PC-9 (cell line): Measurements from ENCODE around the gene HDAC1. TPM values are rescaled to one million over a fixed set of nuclear protein-coding genes. Genes with fewer than 3 reads are reported as not detected.

ENCODE experiments used
- BruUV-seq: library from RNA; stranded (reverse); fragments of 400-500 nt; replicated peaks from 2 replicates; lab custom pipeline; 2021; lab: Mats Ljungman, UMichigan
- CTCF ChIA-PET: fragments of 300-600 bp; sonication (Branson Sonifier 250); formaldehyde crosslinking; loops from one replicate; lab custom pipeline; 2022; ENCODE audit warnings: antibody characterized with exemption; lab: Charles Lee
- POLR2A ChIA-PET: fragments of 300-600 bp; sonication (Branson Sonifier 250); formaldehyde crosslinking; loops from one replicate; lab custom pipeline; 2022; ENCODE audit warnings: antibody characterized with exemption; ENCODE audit not compliant: unreplicated experiment; lab: Charles Lee
- DNase-seq, 2 experiments: peaks; one replicate each; pipeline versions ENCODE4 v3.0.0 to v3.0.0-alpha.2; 2015 to 2022; ENCODE audit warnings: mixed read lengths in 1 of 2
- H2AFZ ChIP-seq: fragments of 200-600 bp; sonication (generic); 2 replicates; pipeline ENCODE4 v1.8.1; 2017; ENCODE audit warnings: antibody characterized with exemption
- H3F3A ChIP-seq: fragments of 200-600 bp; sonication (generic); 2 replicates; pipeline ENCODE4 v1.8.1; 2017; ENCODE audit warnings: antibody characterized with exemption, mild to moderate bottlenecking, low read depth; ENCODE audit not compliant: insufficient read depth
- H3K27ac ChIP-seq: fragments of 200-600 bp; sonication (generic); 2 replicates; pipeline ENCODE4 v1.6.1; 2016; ENCODE audit warnings: mixed run types
- H3K27me3 ChIP-seq: fragments of 200-600 bp; sonication (generic); 2 replicates; pipeline ENCODE4 v1.6.1; 2016; ENCODE audit warnings: low read depth, mixed run types; ENCODE audit not compliant: insufficient read depth
- H3K36me3 ChIP-seq: fragments of 200-600 bp; sonication (generic); 2 replicates; pipeline ENCODE4 v1.6.1; 2016; ENCODE audit warnings: low read depth, mixed run types
- H3K4me1 ChIP-seq: fragments of 200-600 bp; sonication (generic); replicated peaks from 2 replicates; pipeline ENCODE4 v1.6.1; 2016; ENCODE audit warnings: mixed run types; ENCODE audit not compliant: insufficient read depth
- H3K4me2 ChIP-seq: fragments of 200-600 bp; sonication (generic); 2 replicates; pipeline ENCODE4 v1.6.1; 2017; ENCODE audit warnings: mixed run types
- H3K4me3 ChIP-seq: fragments of 200-600 bp; sonication (generic); 2 replicates; pipeline ENCODE4 v1.6.1; 2016; ENCODE audit warnings: mixed run types
- H3K79me2 ChIP-seq: fragments of 200-600 bp; sonication (generic); 2 replicates; pipeline ENCODE4 v1.6.1; 2017; ENCODE audit warnings: low read depth, mixed run types
- H3K9me2 ChIP-seq: fragments of 200-600 bp; sonication (generic); 2 replicates; pipeline ENCODE4 v1.8.1; 2017; ENCODE audit warnings: mild to moderate bottlenecking; ENCODE audit not compliant: insufficient read depth
- H3K9me3 ChIP-seq: fragments of 200-600 bp; sonication (generic); 2 replicates; pipeline ENCODE4 v1.8.1; 2016; ENCODE audit warnings: low read depth; ENCODE audit not compliant: insufficient read depth
- H4K20me1 ChIP-seq: fragments of 200-600 bp; sonication (generic); 2 replicates; pipeline ENCODE4 v1.8.1; 2017; ENCODE audit not compliant: insufficient read depth
- EZH2 ChIP-seq: fragments of 200-600 bp; sonication (generic); IDR thresholded peaks from 2 replicates; pipeline ENCODE4 v1.8.0; 2017; ENCODE audit warnings: antibody characterized with exemption, low read depth
- intact Hi-C: fragments of 100-400 bp; cut with micrococcal nuclease; formaldehyde crosslinking; loops from one replicate; pipeline ENCODE4 v1.10.0; 2022; ENCODE audit not compliant: unreplicated experiment
- total RNA-seq: library from RNA; stranded (reverse); gene quantifications from 2 replicates; pipeline ENCODE4 v1.2.3, GENCODE V29; 2021
- TF ChIP-seq, protein P1 (sequence below): fragments of 200-600 bp; sonication (generic); conservative IDR thresholded peaks from 2 replicates; pipeline ENCODE4 v1.6.1; 2017; ENCODE audit warnings: mixed run types, antibody characterized with exemption, mild to moderate bottlenecking, moderate library complexity

Gene HDAC1
- total RNA-seq, 1 experiment from 2014 or later, result 171 TPM

- peaks cover 41% of the 10 kb centered on the region for H3K4me1 ChIP-seq
- H3K79me2 ChIP-seq, result peaks cover 13% of the 10 kb centered on the region
- no TSS peak for BruUV-seq
- H3K27me3 ChIP-seq, result no peaks in the 10 kb centered on the region
- ChIA-PET CTCF (no interaction called here), POLR2A (interaction anchor here (0.7 kb wide), 1 partner anchor 90 kb away, joined by 3 read pairs; no protein-coding TSS in a partner anchor)
- H3K4me2 ChIP-seq, result no peak overlapping the region
- H3K27ac ChIP-seq, result no peak overlapping the region
- H3K4me3 ChIP-seq, result no peak overlapping the region
- H3K9me3 ChIP-seq, result no peaks in the 10 kb centered on the region
- TF ChIP-seq, protein P1, sequence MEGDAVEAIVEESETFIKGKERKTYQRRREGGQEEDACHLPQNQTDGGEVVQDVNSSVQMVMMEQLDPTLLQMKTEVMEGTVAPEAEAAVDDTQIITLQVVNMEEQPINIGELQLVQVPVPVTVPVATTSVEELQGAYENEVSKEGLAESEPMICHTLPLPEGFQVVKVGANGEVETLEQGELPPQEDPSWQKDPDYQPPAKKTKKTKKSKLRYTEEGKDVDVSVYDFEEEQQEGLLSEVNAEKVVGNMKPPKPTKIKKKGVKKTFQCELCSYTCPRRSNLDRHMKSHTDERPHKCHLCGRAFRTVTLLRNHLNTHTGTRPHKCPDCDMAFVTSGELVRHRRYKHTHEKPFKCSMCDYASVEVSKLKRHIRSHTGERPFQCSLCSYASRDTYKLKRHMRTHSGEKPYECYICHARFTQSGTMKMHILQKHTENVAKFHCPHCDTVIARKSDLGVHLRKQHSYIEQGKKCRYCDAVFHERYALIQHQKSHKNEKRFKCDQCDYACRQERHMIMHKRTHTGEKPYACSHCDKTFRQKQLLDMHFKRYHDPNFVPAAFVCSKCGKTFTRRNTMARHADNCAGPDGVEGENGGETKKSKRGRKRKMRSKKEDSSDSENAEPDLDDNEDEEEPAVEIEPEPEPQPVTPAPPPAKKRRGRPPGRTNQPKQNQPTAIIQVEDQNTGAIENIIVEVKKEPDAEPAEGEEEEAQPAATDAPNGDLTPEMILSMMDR, result no peak
- no peak for TF ChIP-seq EZH2
- no peak overlapping the region for H2AFZ ChIP-seq
- H3F3A ChIP-seq, result peaks cover 45% of the 10 kb centered on the region
- DNase-seq, result peak in 1 of 2 experiments; percentile 16
- H3K9me2 ChIP-seq, result no peaks in the 10 kb centered on the region
- H4K20me1 ChIP-seq, result no peaks in the 10 kb centered on the region
- intact Hi-C loops, result no loop called here
- peaks cover 5% of the 10 kb centered on the region; the same call in 1 of the 2 replicates for H3K36me3 ChIP-seq
These were observed 38.8 kb downstream of the HDAC1 start for GRCh38 chr1:32330558-32331151.

DNA sequence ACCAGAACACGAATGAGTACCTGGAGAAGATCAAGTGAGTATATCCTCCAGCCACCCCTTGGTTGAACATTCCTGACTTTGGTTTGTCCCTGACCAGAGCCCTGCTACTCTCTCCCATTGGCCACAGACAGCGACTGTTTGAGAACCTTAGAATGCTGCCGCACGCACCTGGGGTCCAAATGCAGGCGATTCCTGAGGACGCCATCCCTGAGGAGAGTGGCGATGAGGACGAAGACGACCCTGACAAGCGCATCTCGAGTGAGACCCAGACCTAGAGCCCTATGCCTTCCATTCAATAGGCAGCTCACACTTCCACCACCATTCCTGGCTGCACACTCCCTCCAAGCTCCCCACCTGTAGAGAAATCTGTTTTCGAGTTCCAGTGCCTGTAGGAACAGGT lies 39.7 kb downstream of the HDAC1 start:
- peak overlapping the region; percentile 84 for H3K4me2 ChIP-seq
- no peak overlapping the region for H2AFZ ChIP-seq
- no peaks in the 10 kb centered on the region for H3K9me3 ChIP-seq
- peaks cover 13% of the 10 kb centered on the region for H3K79me2 ChIP-seq
- CTCF ChIA-PET, result no interaction called here
- POLR2A ChIA-PET, result interaction anchor here (0.6 to 0.8 kb wide), 3 partner anchors 27 to 650 kb away, joined by 4 to 6 read pairs (median 6); no protein-coding TSS in a partner anchor
- H3K27ac ChIP-seq, result peak overlapping the region; percentile 57
- DNase-seq, result no peak
- intact Hi-C loops, result no loop called here
- peaks cover 2% of the 10 kb centered on the region; the same call in 1 of the 2 replicates for H3K36me3 ChIP-seq
- H3K9me2 ChIP-seq, result no peaks in the 10 kb centered on the region
- TF ChIP-seq, protein P1, result no peak
- TF ChIP-seq EZH2, result no peak
- no peak overlapping the region for H3K4me3 ChIP-seq
- H3F3A ChIP-seq, result peaks cover 45% of the 10 kb centered on the region
- H4K20me1 ChIP-seq, result no peaks in the 10 kb centered on the region
- BruUV-seq, result no TSS peak
- no peaks in the 10 kb centered on the region for H3K27me3 ChIP-seq
- H3K4me1 ChIP-seq, result peaks cover 41% of the 10 kb centered on the region

- Histone ChIP-seq H3K4me3 (peak overlapping the region; percentile 4; the same call in 1 of the 2 replicates), H2AFZ (no peak overlapping the region), H3F3A (peaks cover 52% of the 10 kb centered on the region), H3K27me3 (no peaks in the 10 kb centered on the region), H3K27ac (peak overlapping the region; percentile 57), H4K20me1 (no peaks in the 10 kb centered on the region), H3K79me2 (peaks cover 13% of the 10 kb centered on the region), H3K9me3 (no peaks in the 10 kb centered on the region), H3K9me2 (no peaks in the 10 kb centered on the region), H3K4me1 (peaks cover 46% of the 10 kb centered on the region), H3K36me3 (peaks cover 2% of the 10 kb centered on the region; the same call in 1 of the 2 replicates), H3K4me2 (peak overlapping the region; percentile 84)
- ChIA-PET POLR2A (interaction anchor here (0.5 to 0.8 kb wide), 4 partner anchors 26 to 649 kb away, joined by 3 to 6 read pairs (median 4); no protein-coding TSS in a partner anchor), CTCF (interaction anchor here (0.5 to 0.6 kb wide), 2 partner anchors 21 to 852 kb away, joined by 4 to 9 read pairs; no protein-coding TSS in a partner anchor)
- BruUV-seq, result no TSS peak
- DNase-seq, result peak; percentile 78 to 79
- TF ChIP-seq, protein P1, result no peak
- no peak for TF ChIP-seq EZH2
- intact Hi-C loops, result loop anchor here (1.0 kb wide), 1 partner anchor 62 kb away; the partner anchor contains the start of gene BSDC1
These were observed 40.6 kb downstream of the HDAC1 start for GRCh38 chr1:32332290-32333079.
